Psoas muscle (tissue), 8 donors: ENCODE measurements around the gene CNPY1. TPM values are rescaled to one million over a fixed set of nuclear protein-coding genes. Genes with fewer than 3 reads are reported as not detected.

Source experiments
- ATAC-seq, 4 donors: fragments of 200-7000 bp; cut with Tn5 transposase; one replicate each; pipeline ENCODE4 v1.9.1; 2020; ENCODE audit warnings: moderate library complexity in 3 of 4, mild to moderate bottlenecking in 2 of 4
- DNase-seq, 2 donors: peaks; one replicate each; pipeline ENCODE4 v3.0.0-alpha.2; 2020
- H3K27ac ChIP-seq: fragments of 200-600 bp; one replicate; pipeline ENCODE4 v1.8.0; 2022
- H3K27me3 ChIP-seq, 3 donors: fragments of 200-600 bp in 1 of 3; one replicate each; pipeline versions ENCODE4 v1.6.1 to v1.8.0; 2013 to 2022; ENCODE audit warnings: low read length in 2 of 3, mild to moderate bottlenecking in 2 of 3, moderate library complexity in 1 of 3; ENCODE audit not compliant: insufficient read depth in 3 of 3
- H3K36me3 ChIP-seq, 2 donors: fragments of 200-600 bp in 1 of 2; one replicate each; pipeline versions ENCODE4 v1.6.1 to v1.8.0; 2013 to 2022; ENCODE audit warnings: low read depth in 1 of 2, mild to moderate bottlenecking in 1 of 2, moderate library complexity in 1 of 2; ENCODE audit not compliant: insufficient read depth in 1 of 2
- H3K4me1 ChIP-seq: fragments of 200-600 bp; one replicate; pipeline ENCODE4 v1.8.0; 2022
- H3K4me3 ChIP-seq: fragments of 200-600 bp; one replicate; pipeline ENCODE4 v1.8.0; 2022; ENCODE audit warnings: mild to moderate bottlenecking
- H3K9me3 ChIP-seq: fragments of 200-600 bp; one replicate; pipeline ENCODE4 v1.8.0; 2022
- CTCF ChIP-seq: fragments of 200-600 bp; IDR thresholded peaks from one replicate; pipeline ENCODE4 v1.8.0; 2022; ENCODE audit warnings: antibody characterized with exemption
- WGBS, 3 donors: extraction: QIAGEN DNeasy Blood & Tissue Kit; methylation state at CpG; one replicate each; pipeline versions ENCODE4 v1.1.6 to v1.1.7; 2013; 5-methylcytosine and 5-hydroxymethylcytosine counted together
- intact Hi-C, 2 donors: fragments of 100-400 bp; cut with DNase I; formaldehyde crosslinking; loops; one replicate each; pipeline versions ENCODE4 v1.11.0 to v1.14.2; 2022
- polyA plus RNA-seq, 3 donors: library from polyadenylated mRNA; stranded (reverse); fragments of 200-250 nt; gene quantifications; one replicate each; pipeline ENCODE4 v1.2.3, GENCODE V29; 2013
- total RNA-seq, 4 donors: library from RNA; stranded (reverse); fragmentation: NEBNext Ultra II Directional in 2 of 4; extraction: Animal tissue kit (Norgen Biotek cat#: 25700) in 2 of 4; gene quantifications; one replicate each; pipeline versions ENCODE4 v1.2.1 to v1.2.4, GENCODE V29; 2021 to 2023
- donor health status: healthy with polysubstance abuse.
- donor health status: DM: no; HTN: no; CAD: no; lungs with moderate emphysema.
- donor health status: Bipolar disorder and iron deficiency.
- donor health status: healthy.
- donor health status: DM: yes; HTN: yes; CAD: no.
- donor health status: DM: no; HTN: no; CAD: no.
- donor health status: DM: no; HTN: no; CAD: no.
- donor health status: DM: yes; HTN: yes; CAD: no.

The CNPY1 gene
- total and polyA plus RNA-seq, 7 donors, result not detected

- DNase-seq (no peak), ATAC-seq (no peak)
Measured at GRCh38 chr7:155586843-155587440, 40.6 kb upstream of the CNPY1 start.

GRCh38 chr7:155585951-155586350 lies 39.6 kb upstream of the CNPY1 start:
- no peaks in the 10 kb centered on the region for H3K9me3 ChIP-seq
- no peak for ATAC-seq
- no peak overlapping the region for H3K4me3 ChIP-seq
- no peak for DNase-seq
- no peak overlapping the region for H3K27ac ChIP-seq
- no peaks in the 10 kb centered on the region for H3K36me3 ChIP-seq
- TF ChIP-seq CTCF, result no peak
- H3K27me3 ChIP-seq, result peaks cover 0 to 51% (median 0%) of the 10 kb centered on the region in 3 donors
- intact Hi-C loops, result no loop called here
- H3K4me1 ChIP-seq, result no peaks in the 10 kb centered on the region
- WGBS, 3 donors, result 67 to 77% (median 69%) methylated on average over 6 of the region's 6 CpGs

More at GRCh38 chr7:155586843-155587440, 40.6 kb upstream of the CNPY1 start:
- Histone ChIP-seq H3K36me3 (no peaks in the 10 kb centered on the region), H3K4me1 (no peaks in the 10 kb centered on the region), H3K27ac (no peak overlapping the region), H3K9me3 (no peaks in the 10 kb centered on the region), H3K4me3 (no peak overlapping the region), H3K27me3 (peaks cover 0 to 51% (median 0%) of the 10 kb centered on the region in 3 donors)
- no peak for TF ChIP-seq CTCF
- WGBS, 3 donors, result 93 to 96% (median 96%) methylated on average over 14 of the region's 14 CpGs
- intact Hi-C loops, result no loop called here

- intact Hi-C loops, result no loop called here
- TF ChIP-seq CTCF, result no peak
- Histone ChIP-seq H3K36me3 (no peaks in the 10 kb centered on the region), H3K4me1 (no peaks in the 10 kb centered on the region), H3K27me3 (peaks cover 0 to 51% (median 0%) of the 10 kb centered on the region in 3 donors), H3K9me3 (no peaks in the 10 kb centered on the region), H3K27ac (no peak overlapping the region), H3K4me3 (no peak overlapping the region)
- WGBS, 3 donors, result 76 to 83% (median 80%) methylated on average over 8 of the region's 8 CpGs
- no peak for ATAC-seq
- no peak for DNase-seq
Measured at GRCh38 chr7:155585532-155585895, 39.2 kb upstream of the CNPY1 start.

GRCh38 chr7:155584763-155585531 lies 38.6 kb upstream of the CNPY1 start:
- whole genome bisulfite sequencing, 3 donors, result 18 to 35% (median 32%) methylated on average over 17 of the region's 17 CpGs
- Histone ChIP-seq H3K36me3 (no peaks in the 10 kb centered on the region), H3K4me3 (no peak overlapping the region), H3K27ac (no peak overlapping the region), H3K27me3 (peaks cover 0 to 54% (median 0%) of the 10 kb centered on the region in 3 donors), H3K9me3 (no peaks in the 10 kb centered on the region), H3K4me1 (no peaks in the 10 kb centered on the region)
- intact Hi-C loops, result no loop called here
- ATAC-seq (peak in 2 of 4 donors; percentile 89 to 90), DNase-seq (no peak)
- no peak for TF ChIP-seq CTCF
